ENCODE results near the gene OR56A3. TPM values are rescaled to one million over a fixed set of nuclear protein-coding genes. Genes with fewer than 3 reads are reported as not detected.

OR56A3 gene
- polyA plus RNA-seq, 1 of the 3 experiments (the other 2 are of a cell fraction), result not detected

GRCh38 chr11:5967708-5968107 lies 25.7 kb downstream of the OR56A3 start:
- CTCF ChIA-PET, result no interaction called here
- no peak for DNase-seq
- Histone ChIP-seq H2AFZ (ENCODE audit: low read depth) (no peak overlapping the region), H3K4me3 (ENCODE audit: low read depth in 2 of 2, low read length in 1 of 2) (no peak overlapping the region), H3K9ac (no peak overlapping the region), H3F3A (replicated peaks; ENCODE audit: insufficient read depth) (no peaks in the 10 kb centered on the region), H3K27me3 (ENCODE audit: insufficient read depth) (no peaks in the 10 kb centered on the region), H3K9me2 (no peaks in the 10 kb centered on the region), H3K79me2 (ENCODE audit: insufficient read depth) (no peaks in the 10 kb centered on the region), H3K27ac (ENCODE audit: low read depth in 2 of 2, low read length in 1 of 2) (no peak overlapping the region), H3K9me3 (no peaks in the 10 kb centered on the region), H3K4me2 (no peak overlapping the region), H4K20me1 (ENCODE audit: insufficient read depth) (no peaks in the 10 kb centered on the region), H3K36me3 (replicated peaks in 1 of 2; ENCODE audit: control insufficient read depth in 1 of 2, insufficient read depth in 2 of 2, low read length in 1 of 2) (no peaks in the 10 kb centered on the region), H3K4me1 (ENCODE audit: control insufficient read depth in 1 of 2, insufficient read depth in 2 of 2, low read depth in 1 of 2, low read length in 1 of 2) (no peaks in the 10 kb centered on the region)
- POLR2A ChIA-PET, result no interaction called here
- 0% methylated on average over 3 of the region's 3 CpGs for WGBS (ENCODE audit: low lambda C conversion rate)
- TF ChIP-seq IRF3 (IDR thresholded peaks at IDR 0.05; ENCODE audit: low read depth, low read length), result no peak
- no peak for TF ChIP-seq POLR2AphosphoS5 (IDR thresholded peaks at IDR 0.05; ENCODE audit: low read depth, low read length)
- no peak for TF ChIP-seq TAF1 (IDR thresholded peaks at IDR 0.05; ENCODE audit: borderline replicate concordance, low read depth, low read length)
- no peak for TF ChIP-seq EP300 (IDR thresholded peaks at IDR 0.05; ENCODE audit: borderline replicate concordance in 1 of 2, low read depth in 1 of 2, low read length in 1 of 2)

GRCh38 chr11:5968394-5968793 lies 26.3 kb downstream of the OR56A3 start, which contains the start of gene OR56A5:
Gene OR56A5, minus strand, starts transcription at chr11:5968494. Its CDS starts 0 bp downstream, at chr11:5968494.
- Histone ChIP-seq H3K79me2 (ENCODE audit: insufficient read depth) (no peaks in the 10 kb centered on the region), H3K27me3 (ENCODE audit: insufficient read depth) (no peaks in the 10 kb centered on the region), H3K27ac (ENCODE audit: low read depth in 2 of 2, low read length in 1 of 2) (no peak within 1 kb of the TSS), H3K9ac (no peak within 1 kb of the TSS), H3K4me1 (ENCODE audit: control insufficient read depth in 1 of 2, insufficient read depth in 2 of 2, low read depth in 1 of 2, low read length in 1 of 2) (no peaks in the 10 kb centered on the region), H3K4me2 (no peak within 1 kb of the TSS), H4K20me1 (ENCODE audit: insufficient read depth) (no peaks in the 10 kb centered on the region), H3K4me3 (ENCODE audit: low read depth in 2 of 2, low read length in 1 of 2) (no peak within 1 kb of the TSS), H3F3A (replicated peaks; ENCODE audit: insufficient read depth) (no peaks in the 10 kb centered on the region), H2AFZ (ENCODE audit: low read depth) (no peak within 1 kb of the TSS), H3K9me2 (no peaks in the 10 kb centered on the region), H3K9me3 (no peaks in the 10 kb centered on the region), H3K36me3 (replicated peaks in 1 of 2; ENCODE audit: control insufficient read depth in 1 of 2, insufficient read depth in 2 of 2, low read length in 1 of 2) (no peaks in the 10 kb centered on the region)
- CTCF ChIA-PET, result no interaction called here
- TF ChIP-seq MXI1 (IDR thresholded peaks at IDR 0.05; ENCODE audit: low read depth, low read length) (no peak), RAD21 (IDR thresholded peaks at IDR 0.05; ENCODE audit: low read length) (no peak), ZBTB33 (IDR thresholded peaks at IDR 0.05; ENCODE audit: borderline replicate concordance, low read depth) (no peak), RCOR1 (IDR thresholded peaks at IDR 0.05; ENCODE audit: low read length) (no peak), RXRA (IDR thresholded peaks at IDR 0.05; ENCODE audit: borderline replicate concordance, low read depth) (no peak), FOXM1 (IDR thresholded peaks at IDR 0.05; ENCODE audit: low read depth) (no peak), USF2 (IDR thresholded peaks at IDR 0.05; ENCODE audit: borderline replicate concordance, low read depth, low read length) (no peak), EZH2phosphoT487 (IDR thresholded peaks at IDR 0.05; ENCODE audit: borderline replicate concordance, low read depth) (no peak), JUND (IDR thresholded peaks at IDR 0.05) (no peak)
- DNase-seq, result no peak
- POLR2A ChIA-PET, result no interaction called here

Data from SK-N-SH (cell line).